Astrocyte (in vitro differentiated cells and primary cell): Measurements from ENCODE around the gene MAP3K20. TPM values are rescaled to one million over a fixed set of nuclear protein-coding genes. Genes with fewer than 3 reads are reported as not detected.

Experiments
- DNase-seq: peaks from one replicate; pipeline ENCODE4 v3.0.0-alpha.2; 2010; ENCODE audit warnings: low read depth
- FAIRE-seq: peaks from 2 replicates; lab custom pipeline; 2011; peaks lifted over from hg19 to GRCh38; lab: Jason Lieb, UNC
- H2AFZ ChIP-seq: 2 replicates; pipeline ENCODE4 v1.6.0; 2012; ENCODE audit warnings: low read depth, low read length, inconsistent platforms
- H3K27ac ChIP-seq: 2 replicates; pipeline ENCODE4 v1.5.1; 2011; ENCODE audit warnings: low read depth, low read length, inconsistent platforms
- H3K27me3 ChIP-seq: 2 replicates; pipeline ENCODE4 v1.6.0; 2011; ENCODE audit warnings: low read length, inconsistent platforms; ENCODE audit not compliant: insufficient read depth
- H3K36me3 ChIP-seq: 2 replicates; pipeline ENCODE4 v1.5.1; 2011; ENCODE audit warnings: low read length, inconsistent platforms; ENCODE audit not compliant: insufficient read depth
- H3K4me1 ChIP-seq: 2 replicates; pipeline ENCODE4 v1.5.1; 2011; ENCODE audit warnings: low read length, inconsistent platforms; ENCODE audit not compliant: insufficient read depth
- H3K4me2 ChIP-seq: 2 replicates; pipeline ENCODE4 v1.6.0; 2012; ENCODE audit warnings: low read length, inconsistent platforms
- H3K4me3 ChIP-seq: 2 replicates; pipeline ENCODE4 v1.5.1; 2011; ENCODE audit warnings: low read depth, mild to moderate bottlenecking, low read length, inconsistent platforms; ENCODE audit not compliant: insufficient read depth
- H3K79me2 ChIP-seq: 2 replicates; pipeline ENCODE4 v1.6.0; 2012; ENCODE audit warnings: mild to moderate bottlenecking, low read length, inconsistent platforms; ENCODE audit not compliant: insufficient read depth
- H3K9ac ChIP-seq: 2 replicates; pipeline ENCODE4 v1.6.0; 2012; ENCODE audit warnings: mild to moderate bottlenecking, low read length, inconsistent platforms
- H3K9me3 ChIP-seq: 2 replicates; pipeline ENCODE4 v1.5.1; 2012; ENCODE audit warnings: low read depth, mild to moderate bottlenecking, low read length, inconsistent platforms; ENCODE audit not compliant: insufficient read depth
- H4K20me1 ChIP-seq: 2 replicates; pipeline ENCODE4 v1.6.0; 2012; ENCODE audit warnings: low read length, inconsistent platforms; ENCODE audit not compliant: insufficient read depth
- H3K27ac Mint-ChIP-seq: one replicate; pipeline ENCODE4 v1.8.0; 2021; ENCODE audit warnings: mild to moderate bottlenecking, mixed read lengths; ENCODE audit not compliant: unreplicated experiment
- H3K27me3 Mint-ChIP-seq: one replicate; pipeline ENCODE4 v1.8.0; 2021; ENCODE audit warnings: low read depth, mixed read lengths; ENCODE audit not compliant: unreplicated experiment
- H3K36me3 Mint-ChIP-seq: one replicate; pipeline ENCODE4 v1.8.0; 2021; ENCODE audit warnings: low read depth, mixed read lengths; ENCODE audit not compliant: unreplicated experiment
- H3K4me1 Mint-ChIP-seq: one replicate; pipeline ENCODE4 v1.8.0; 2021; ENCODE audit warnings: low read depth, mixed read lengths; ENCODE audit not compliant: unreplicated experiment
- H3K4me3 Mint-ChIP-seq: one replicate; pipeline ENCODE4 v1.8.0; 2021; ENCODE audit warnings: mild to moderate bottlenecking, moderate library complexity, mixed read lengths; ENCODE audit not compliant: unreplicated experiment
- H3K9me3 Mint-ChIP-seq: one replicate; pipeline ENCODE4 v1.8.0; 2021; ENCODE audit warnings: mild to moderate bottlenecking, mixed read lengths; ENCODE audit not compliant: unreplicated experiment
- CTCF ChIP-seq: IDR thresholded peaks from 2 replicates; pipeline ENCODE4 v1.5.1; 2011; ENCODE audit warnings: low read depth, mild to moderate bottlenecking, inconsistent platforms, low read length, moderate library complexity; ENCODE audit not compliant: insufficient read depth
- EZH2 ChIP-seq: IDR thresholded peaks from 2 replicates; pipeline ENCODE4 v1.6.1; 2012; ENCODE audit warnings: mild to moderate bottlenecking, low read length, inconsistent platforms; ENCODE audit not compliant: insufficient read depth
- total RNA-seq: library from RNA; stranded (reverse); gene quantifications from 2 replicates; pipeline ENCODE4 v1.2.1, GENCODE V29; 2021

Gene MAP3K20
- total RNA-seq, 1 donor from 2014 or later = 42.4 TPM

GRCh38 chr2:173027181-173028128, 48.2 kb upstream of the MAP3K20 start:
- Mint-ChIP-seq H3K4me3 (no peak overlapping the region), H3K27ac (no peak overlapping the region), H3K27me3 (peaks cover 12% of the 10 kb centered on the region), H3K4me1 (no peaks in the 10 kb centered on the region), H3K9me3 (no peaks in the 10 kb centered on the region), H3K36me3 (no peaks in the 10 kb centered on the region)
- no peak for TF ChIP-seq EZH2
- peak; percentile 98 for TF ChIP-seq CTCF
- Histone ChIP-seq H2AFZ (peak overlapping the region; percentile 26), H3K9me3 (no peaks in the 10 kb centered on the region), H3K4me2 (no peak overlapping the region), H3K4me1 (no peaks in the 10 kb centered on the region), H3K27me3 (no peaks in the 10 kb centered on the region), H3K9ac (peak overlapping the region; percentile 1), H3K36me3 (no peaks in the 10 kb centered on the region), H3K4me3 (no peak overlapping the region), H4K20me1 (no peaks in the 10 kb centered on the region), H3K27ac (no peak overlapping the region), H3K79me2 (no peaks in the 10 kb centered on the region)
- DNase-seq (peak; percentile 63), FAIRE-seq (peak; percentile 90)

- no peaks in the 10 kb centered on the region for H3K27me3 ChIP-seq
- H4K20me1 ChIP-seq = no peaks in the 10 kb centered on the region
- Mint-ChIP-seq H3K4me3 (no peak overlapping the region), H3K4me1 (no peaks in the 10 kb centered on the region), H3K27me3 (peaks cover 12% of the 10 kb centered on the region), H3K36me3 (no peaks in the 10 kb centered on the region), H3K27ac (no peak overlapping the region), H3K9me3 (no peaks in the 10 kb centered on the region)
- H3K4me1 ChIP-seq = no peaks in the 10 kb centered on the region
- no peaks in the 10 kb centered on the region for H3K9me3 ChIP-seq
- no peak for FAIRE-seq
- no peak for DNase-seq
- H3K27ac ChIP-seq = no peak overlapping the region
- no peak overlapping the region for H3K9ac ChIP-seq
- H3K4me3 ChIP-seq = no peak overlapping the region
- no peak for TF ChIP-seq CTCF
- H3K79me2 ChIP-seq = no peaks in the 10 kb centered on the region
- H3K36me3 ChIP-seq = no peaks in the 10 kb centered on the region
- H2AFZ ChIP-seq = no peak overlapping the region
- no peak overlapping the region for H3K4me2 ChIP-seq
These were observed 47.5 kb upstream of the MAP3K20 start for GRCh38 chr2:173028141-173028540.

- Mint-ChIP-seq H3K9me3 (no peaks in the 10 kb centered on the region), H3K4me3 (no peak overlapping the region), H3K4me1 (no peaks in the 10 kb centered on the region), H3K27ac (no peak overlapping the region), H3K36me3 (no peaks in the 10 kb centered on the region), H3K27me3 (peaks cover 11% of the 10 kb centered on the region)
- FAIRE-seq (no peak), DNase-seq (no peak)
- Histone ChIP-seq H3K9ac (no peak overlapping the region), H3K36me3 (no peaks in the 10 kb centered on the region), H3K9me3 (no peaks in the 10 kb centered on the region), H3K79me2 (no peaks in the 10 kb centered on the region), H3K4me2 (no peak overlapping the region), H4K20me1 (no peaks in the 10 kb centered on the region), H3K27me3 (no peaks in the 10 kb centered on the region), H2AFZ (no peak overlapping the region), H3K27ac (no peak overlapping the region), H3K4me3 (no peak overlapping the region), H3K4me1 (no peaks in the 10 kb centered on the region)
- TF ChIP-seq CTCF (no peak), EZH2 (no peak)
These were observed 47.0 kb upstream of the MAP3K20 start for GRCh38 chr2:173028671-173029070.
